Lower leg skin (tissue), 4 donors: ENCODE results near the gene ELL. TPM values are rescaled to one million over a fixed set of nuclear protein-coding genes. Genes with fewer than 3 reads are reported as not detected.

Source experiments
- DNase-seq, 2 donors: peaks; one replicate each; pipeline ENCODE4 v3.0.0-alpha.2; 2019; ENCODE audit warnings: low spot score in 2 of 2
- H3K4me3 ChIP-seq: fragments of 200-600 bp; sonication (generic); 2 replicates; pipeline ENCODE4 v1.5.1; 2017; ENCODE audit warnings: mild to moderate bottlenecking, low read depth; ENCODE audit not compliant: poor library complexity, severe bottlenecking
- POLR2A ChIP-seq, 2 donors: fragments of 450-650 bp; IDR thresholded peaks; one replicate each; pipeline ENCODE4 v1.6.1; 2016 to 2017; ENCODE audit warnings: antibody characterized with exemption in 2 of 2, mild to moderate bottlenecking in 1 of 2, moderate library complexity in 1 of 2
- WGBS, 2 donors: methylation state at CpG; one replicate each; pipeline ENCODE4 v1.1.5; 2018; 5-methylcytosine and 5-hydroxymethylcytosine counted together
- intact Hi-C: fragments of 100-400 bp; cut with DNase I; formaldehyde crosslinking; loops from one replicate; pipeline ENCODE4 v1.15.0; 2023; ENCODE audit warnings: low total_unique reads
- total RNA-seq, 4 donors: library from RNA; depleted of rRNA; stranded (reverse); fragments of >200 nt; gene quantifications; one replicate each; pipeline ENCODE4 v1.1.0, GENCODE V29; 2016
- TF ChIP-seq, protein P1 (sequence below), 3 donors: fragments of 450-650 bp; IDR thresholded peaks; one replicate each; pipeline ENCODE4 v1.5.1; 2016; ENCODE audit warnings: antibody characterized with exemption in 3 of 3, mild to moderate bottlenecking in 3 of 3, moderate library complexity in 2 of 3

The ELL gene
- total RNA-seq, 4 donors from 2014 or later: 21.5 to 37.9 (median 24.8) TPM

DNA sequence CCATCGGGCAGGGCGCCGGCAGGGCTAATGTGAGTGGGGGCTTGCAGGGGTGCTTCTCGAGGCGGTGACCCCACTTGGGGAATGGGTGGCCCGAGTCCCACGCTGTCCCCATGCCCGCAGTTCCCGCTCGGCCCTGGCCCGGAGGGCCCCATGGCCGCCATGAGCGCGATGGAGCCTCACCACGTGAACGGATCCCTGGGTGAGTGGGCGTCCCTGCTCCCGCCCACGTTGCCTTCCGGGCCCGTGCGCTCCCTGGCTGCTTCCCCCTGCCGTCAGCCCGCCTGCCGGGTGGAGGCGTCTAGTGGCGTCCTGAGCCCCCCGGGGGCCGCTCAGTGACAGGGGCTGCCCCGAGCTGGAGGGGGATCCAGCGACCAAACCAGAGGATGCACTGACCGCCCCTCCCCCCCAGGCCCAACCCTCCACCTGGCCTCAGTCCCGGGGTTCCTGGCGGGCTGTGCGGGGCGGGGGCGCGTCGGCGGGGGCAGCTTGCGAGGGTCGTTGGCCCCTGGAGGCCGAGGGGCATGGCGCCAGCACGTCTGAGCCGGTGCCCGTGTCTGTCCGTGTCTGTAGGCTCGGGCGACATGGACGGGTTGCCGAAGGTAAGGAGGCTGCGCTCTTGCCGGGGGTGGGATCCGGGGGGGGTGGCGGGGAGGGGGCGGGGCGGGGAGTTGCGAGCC is 88.7 kb downstream of the ELL start:
- intact Hi-C loops: no loop called here
- no peak for TF ChIP-seq POLR2A (IDR thresholded peaks at IDR 0.05)
- TF ChIP-seq, protein P1, sequence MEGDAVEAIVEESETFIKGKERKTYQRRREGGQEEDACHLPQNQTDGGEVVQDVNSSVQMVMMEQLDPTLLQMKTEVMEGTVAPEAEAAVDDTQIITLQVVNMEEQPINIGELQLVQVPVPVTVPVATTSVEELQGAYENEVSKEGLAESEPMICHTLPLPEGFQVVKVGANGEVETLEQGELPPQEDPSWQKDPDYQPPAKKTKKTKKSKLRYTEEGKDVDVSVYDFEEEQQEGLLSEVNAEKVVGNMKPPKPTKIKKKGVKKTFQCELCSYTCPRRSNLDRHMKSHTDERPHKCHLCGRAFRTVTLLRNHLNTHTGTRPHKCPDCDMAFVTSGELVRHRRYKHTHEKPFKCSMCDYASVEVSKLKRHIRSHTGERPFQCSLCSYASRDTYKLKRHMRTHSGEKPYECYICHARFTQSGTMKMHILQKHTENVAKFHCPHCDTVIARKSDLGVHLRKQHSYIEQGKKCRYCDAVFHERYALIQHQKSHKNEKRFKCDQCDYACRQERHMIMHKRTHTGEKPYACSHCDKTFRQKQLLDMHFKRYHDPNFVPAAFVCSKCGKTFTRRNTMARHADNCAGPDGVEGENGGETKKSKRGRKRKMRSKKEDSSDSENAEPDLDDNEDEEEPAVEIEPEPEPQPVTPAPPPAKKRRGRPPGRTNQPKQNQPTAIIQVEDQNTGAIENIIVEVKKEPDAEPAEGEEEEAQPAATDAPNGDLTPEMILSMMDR (IDR thresholded peaks at IDR 0.05): no peak
- no peak overlapping the region for H3K4me3 ChIP-seq
- WGBS, 2 donors: 25 to 35% methylated on average over 8 to 20 of the region's 59 CpGs
- DNase-seq: no peak

DNA sequence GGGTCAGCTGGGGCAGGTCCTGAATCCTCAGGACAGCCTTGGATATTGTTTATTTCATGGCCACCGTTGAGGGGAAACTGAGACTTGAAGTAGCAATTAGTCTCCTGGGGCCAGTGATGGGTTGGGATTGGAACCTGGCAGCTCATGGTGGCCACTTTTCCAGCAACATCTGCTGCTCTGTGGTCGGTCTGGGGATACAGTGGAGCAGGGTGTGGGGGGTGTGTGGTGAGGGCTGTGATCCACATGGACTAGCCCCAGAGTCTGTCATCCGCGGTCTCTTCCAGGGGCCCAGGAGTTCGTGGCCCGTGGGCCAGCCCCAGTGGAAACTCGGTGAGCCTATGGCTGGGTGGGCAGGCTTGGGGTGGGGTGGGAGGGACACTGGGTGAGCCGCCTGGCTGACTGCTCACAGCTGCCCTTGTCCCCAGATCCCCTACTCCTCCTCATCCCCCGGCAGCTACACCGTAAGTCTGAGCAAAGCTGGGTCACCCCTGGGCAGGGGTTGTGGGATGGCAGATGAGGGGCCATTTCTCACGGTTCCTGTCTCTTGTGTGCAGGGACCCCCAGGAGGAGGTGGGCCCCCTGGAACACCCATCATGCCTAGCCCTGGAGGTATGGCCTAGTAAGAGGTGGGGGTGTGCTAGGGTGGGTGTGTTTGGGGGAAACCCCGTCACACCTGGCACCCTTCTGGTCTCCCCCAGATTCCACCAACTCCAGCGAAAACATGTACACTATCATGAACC is 89.4 kb downstream of the ELL start:
- no peak for DNase-seq
- 70 to 76% methylated on average over 4 to 13 of the region's 13 CpGs for WGBS, 2 donors
- intact Hi-C loops: no loop called here
- H3K4me3 ChIP-seq: no peak overlapping the region
- TF ChIP-seq, protein P1 (IDR thresholded peaks at IDR 0.05): no peak
- no peak for TF ChIP-seq POLR2A (IDR thresholded peaks at IDR 0.05)

DNA sequence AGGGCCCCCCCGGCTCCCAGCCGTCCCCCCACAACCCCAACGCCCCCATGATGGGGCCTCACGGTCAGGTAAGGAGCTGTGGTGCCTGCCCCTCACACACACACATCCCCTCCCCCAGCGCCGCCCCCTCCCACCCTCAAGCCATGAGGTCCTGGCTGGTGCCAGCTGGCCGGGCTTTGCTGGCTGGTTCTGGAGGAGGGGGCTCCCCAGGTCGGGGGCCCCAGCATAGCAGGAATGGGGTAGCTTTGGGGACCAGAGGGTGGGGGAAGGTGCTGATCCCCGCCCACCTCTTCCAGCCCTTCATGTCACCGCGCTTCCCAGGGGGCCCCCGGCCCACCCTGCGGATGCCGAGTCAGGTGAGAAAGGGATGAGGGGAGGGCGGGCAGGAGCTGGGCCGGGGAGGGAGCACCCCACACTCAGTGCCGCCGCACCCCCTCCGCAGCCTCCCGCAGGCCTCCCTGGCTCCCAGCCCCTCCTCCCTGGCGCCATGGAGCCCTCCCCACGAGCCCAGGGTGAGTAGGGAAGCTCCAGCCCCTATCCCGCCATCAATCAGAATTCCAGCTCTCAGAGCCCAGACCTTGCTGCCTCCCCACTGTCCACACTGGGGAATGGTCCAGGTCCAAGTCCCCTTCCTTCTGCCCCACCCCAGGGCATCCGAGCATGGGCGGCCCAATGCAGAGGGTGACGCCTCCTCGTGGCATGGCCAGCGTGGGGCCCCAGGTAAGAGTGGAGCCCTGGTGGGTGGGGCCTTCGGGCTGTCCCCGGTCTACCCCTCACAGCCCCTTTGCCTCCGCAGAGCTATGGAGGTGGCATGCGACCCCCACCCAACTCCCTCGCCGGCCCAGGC is 90.3 kb downstream of the ELL start:
- intact Hi-C loops: no loop called here
- DNase-seq: no peak
- H3K4me3 ChIP-seq: no peak overlapping the region
- TF ChIP-seq, protein P1 (IDR thresholded peaks at IDR 0.05): no peak
- TF ChIP-seq POLR2A (IDR thresholded peaks at IDR 0.05): no peak
- 79 to 94% methylated on average over 7 to 29 of the region's 34 CpGs for WGBS, 2 donors

DNA sequence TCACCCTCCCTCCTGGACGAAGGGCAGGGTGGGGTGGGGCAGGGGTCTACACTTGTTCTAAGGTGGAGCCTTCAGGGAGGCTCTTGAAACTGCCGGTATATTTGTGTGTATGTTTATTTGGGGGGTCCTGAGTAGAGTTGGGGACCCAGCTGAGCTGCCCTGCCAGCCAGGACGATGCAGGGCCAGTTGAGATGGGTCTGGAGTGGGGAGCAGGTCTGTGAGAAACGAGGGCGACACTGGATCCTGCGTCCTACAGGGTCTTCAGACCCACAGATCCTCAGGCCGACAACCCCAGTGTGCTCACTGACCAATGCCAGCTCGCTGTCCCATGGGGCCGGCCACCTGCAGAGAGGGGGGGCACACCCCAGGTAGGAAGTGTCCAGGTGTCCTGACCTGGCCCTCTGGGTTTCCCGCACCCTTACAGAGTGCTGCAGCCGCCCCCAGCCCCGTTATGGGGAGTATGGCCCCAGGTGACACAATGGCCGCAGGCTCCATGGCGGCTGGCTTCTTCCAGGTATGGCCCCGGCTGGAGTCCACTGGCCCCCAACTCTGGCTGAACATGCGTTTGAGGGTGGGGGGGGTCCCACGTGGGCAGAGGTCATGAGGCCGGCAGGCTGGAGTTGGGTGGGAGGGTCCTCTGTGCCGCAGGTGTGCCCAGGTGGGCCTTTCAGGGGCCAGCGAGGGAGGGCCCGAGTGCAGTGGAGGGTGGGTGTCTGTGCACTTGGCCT is 91.3 kb downstream of the ELL start:
- no peak for TF ChIP-seq POLR2A (IDR thresholded peaks at IDR 0.05)
- TF ChIP-seq, protein P1 (IDR thresholded peaks at IDR 0.05): no peak
- intact Hi-C loops: no loop called here
- H3K4me3 ChIP-seq: no peak overlapping the region
- 87% methylated on average over 17 to 18 of the region's 21 CpGs for WGBS, 2 donors
- DNase-seq: no peak

DNA sequence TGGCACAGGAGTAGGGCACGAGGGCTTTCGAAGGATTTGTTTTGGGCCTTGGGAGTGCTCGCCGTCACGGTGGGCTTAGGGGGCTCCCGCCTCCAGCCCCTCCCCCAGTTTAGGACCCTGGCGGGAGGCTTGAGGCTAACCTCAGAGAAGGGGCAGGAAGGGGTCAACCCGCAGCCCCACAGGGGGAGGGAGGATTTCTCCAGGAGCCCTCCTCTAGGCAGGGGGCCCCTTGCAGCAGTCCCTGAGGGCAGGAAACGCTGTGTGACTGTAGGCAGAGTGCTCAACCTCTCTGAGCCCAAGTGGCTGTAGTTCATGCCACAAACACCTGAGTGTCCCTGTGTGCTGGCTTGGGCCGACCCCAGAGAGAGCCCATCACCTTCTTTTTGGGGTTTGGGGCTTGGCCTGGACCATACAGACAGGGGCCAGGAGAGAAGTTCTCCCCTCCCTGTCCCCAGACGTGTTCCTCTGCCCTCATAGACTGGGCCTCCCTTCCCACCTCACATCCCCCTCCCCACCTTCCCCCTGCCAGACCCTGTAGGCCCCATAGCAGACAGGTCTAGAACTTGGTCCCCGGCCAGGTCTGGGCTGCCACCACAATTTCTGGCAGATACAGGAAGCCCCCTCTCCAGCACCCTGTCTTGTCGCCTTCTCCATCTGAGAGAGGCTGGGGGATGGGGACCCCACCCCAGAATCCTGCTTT is 92.0 kb downstream of the ELL start:
- TF ChIP-seq, protein P1 (IDR thresholded peaks at IDR 0.05): no peak
- no peak for TF ChIP-seq POLR2A (IDR thresholded peaks at IDR 0.05)
- no peak for DNase-seq
- no peak overlapping the region for H3K4me3 ChIP-seq
- intact Hi-C loops: no loop called here
- WGBS, 2 donors: 55 to 70% methylated on average over 11 to 12 of the region's 13 CpGs
